Lower lobe of right lung (tissue), 2 donors: Measurements from ENCODE around the gene CHAC1. TPM values are rescaled to one million over a fixed set of nuclear protein-coding genes. Genes with fewer than 3 reads are reported as not detected.
A peak's percentile ranks its signal among the peaks of the same experiment; 100 is the strongest.

Source experiments
- ATAC-seq, 2 donors: fragments of 200-7000 bp; cut with Tn5 transposase; one replicate each; pipeline ENCODE4 v1.9.1; 2020 to 2022; ENCODE audit warnings: mild to moderate bottlenecking in 2 of 2, moderate library complexity in 2 of 2
- DNase-seq: peaks from one replicate; pipeline ENCODE4 v3.0.0-alpha.2; 2020
- H3K27ac ChIP-seq: fragments of 200-600 bp; one replicate; pipeline ENCODE4 v1.8.0; 2022
- H3K27me3 ChIP-seq: fragments of 200-600 bp; one replicate; pipeline ENCODE4 v1.8.0; 2022; ENCODE audit warnings: low read depth
- H3K36me3 ChIP-seq: fragments of 200-600 bp; one replicate; pipeline ENCODE4 v1.8.0; 2022; ENCODE audit warnings: mild to moderate bottlenecking
- H3K4me1 ChIP-seq: fragments of 200-600 bp; one replicate; pipeline ENCODE4 v1.8.0; 2022
- H3K4me3 ChIP-seq: fragments of 200-600 bp; one replicate; pipeline ENCODE4 v1.8.0; 2022; ENCODE audit warnings: mild to moderate bottlenecking
- H3K9me3 ChIP-seq: fragments of 200-600 bp; one replicate; pipeline ENCODE4 v1.8.0; 2022
- intact Hi-C: fragments of 100-400 bp; cut with DNase I; formaldehyde crosslinking; loops from one replicate; pipeline ENCODE4 v1.11.0; 2022
- total RNA-seq: library from RNA; stranded (reverse); fragmentation: NEBNext Ultra II Directional; extraction: Animal tissue kit (Norgen Biotek cat#: 25700); gene quantifications from one replicate; pipeline ENCODE4 v1.2.1, GENCODE V29; 2021
- TF ChIP-seq, protein P1 (sequence below): fragments of 200-600 bp; IDR thresholded peaks from one replicate; pipeline ENCODE4 v1.8.0; 2022; ENCODE audit warnings: antibody characterized with exemption, mild to moderate bottlenecking
- donor health status: DM: no; HTN: yes; CAD: no; lungs with severe emphysema.

Gene CHAC1
- total RNA-seq, 1 donor from 2014 or later: 1.8 TPM

DNA sequence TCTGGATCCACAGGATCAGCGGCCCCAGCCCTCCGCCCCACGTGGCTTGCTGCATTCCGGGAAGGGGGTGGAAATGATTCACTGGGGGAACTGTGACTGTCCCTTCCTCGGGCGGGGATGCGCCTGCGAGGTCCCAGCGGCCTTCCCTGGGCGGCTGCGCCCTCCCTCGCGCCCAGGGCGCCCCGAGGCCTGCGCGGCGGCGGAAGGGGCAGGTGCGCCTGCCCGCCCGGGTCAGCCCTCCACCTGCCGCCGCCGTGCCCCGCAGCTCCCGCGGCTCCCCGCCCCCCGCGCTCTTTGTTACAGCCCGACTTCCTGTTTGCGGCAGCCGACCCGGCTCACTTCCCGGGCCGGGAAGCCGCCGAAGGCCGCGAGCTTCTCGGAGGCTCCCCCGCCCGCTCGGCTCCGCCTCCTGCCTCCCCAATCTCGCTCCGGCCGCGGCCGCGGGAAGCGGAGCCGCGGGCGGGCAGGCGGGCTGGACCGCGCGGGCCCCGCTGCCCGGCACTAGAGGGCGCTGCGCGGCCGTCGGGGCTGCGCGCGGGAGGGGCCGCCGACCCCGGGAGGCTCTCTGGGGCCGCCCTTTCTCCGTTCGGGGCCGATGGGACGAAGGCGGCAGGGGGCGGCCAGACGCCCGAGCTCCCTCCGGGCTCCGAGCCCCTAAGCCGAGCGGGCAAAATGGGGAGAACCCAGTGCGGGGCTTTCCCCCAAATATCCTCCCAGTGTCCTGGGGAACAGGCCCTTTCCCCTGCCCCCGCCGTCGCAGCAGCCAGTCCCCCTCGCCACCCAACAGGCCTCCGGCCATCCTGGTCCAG lies 11.5 kb upstream of the CHAC1 start:
- peaks cover 63% of the 10 kb centered on the region for H3K4me1 ChIP-seq
- TF ChIP-seq, protein P1, sequence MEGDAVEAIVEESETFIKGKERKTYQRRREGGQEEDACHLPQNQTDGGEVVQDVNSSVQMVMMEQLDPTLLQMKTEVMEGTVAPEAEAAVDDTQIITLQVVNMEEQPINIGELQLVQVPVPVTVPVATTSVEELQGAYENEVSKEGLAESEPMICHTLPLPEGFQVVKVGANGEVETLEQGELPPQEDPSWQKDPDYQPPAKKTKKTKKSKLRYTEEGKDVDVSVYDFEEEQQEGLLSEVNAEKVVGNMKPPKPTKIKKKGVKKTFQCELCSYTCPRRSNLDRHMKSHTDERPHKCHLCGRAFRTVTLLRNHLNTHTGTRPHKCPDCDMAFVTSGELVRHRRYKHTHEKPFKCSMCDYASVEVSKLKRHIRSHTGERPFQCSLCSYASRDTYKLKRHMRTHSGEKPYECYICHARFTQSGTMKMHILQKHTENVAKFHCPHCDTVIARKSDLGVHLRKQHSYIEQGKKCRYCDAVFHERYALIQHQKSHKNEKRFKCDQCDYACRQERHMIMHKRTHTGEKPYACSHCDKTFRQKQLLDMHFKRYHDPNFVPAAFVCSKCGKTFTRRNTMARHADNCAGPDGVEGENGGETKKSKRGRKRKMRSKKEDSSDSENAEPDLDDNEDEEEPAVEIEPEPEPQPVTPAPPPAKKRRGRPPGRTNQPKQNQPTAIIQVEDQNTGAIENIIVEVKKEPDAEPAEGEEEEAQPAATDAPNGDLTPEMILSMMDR: peak; percentile 41
- H3K9me3 ChIP-seq: no peaks in the 10 kb centered on the region
- DNase-seq (peak; percentile 89), ATAC-seq (peak; percentile 90 to 95)
- H3K4me3 ChIP-seq: peak overlapping the region; percentile 69
- H3K36me3 ChIP-seq: peaks cover 22% of the 10 kb centered on the region
- H3K27me3 ChIP-seq: no peaks in the 10 kb centered on the region
- intact Hi-C loops: no loop called here
- peak overlapping the region; percentile 90 for H3K27ac ChIP-seq

GRCh38 chr15:40942337-40942854 lies 10.9 kb upstream of the CHAC1 start:
- intact Hi-C loops: no loop called here
- Histone ChIP-seq H3K4me3 (peak overlapping the region; percentile 69), H3K27ac (peak overlapping the region; percentile 90), H3K9me3 (no peaks in the 10 kb centered on the region), H3K27me3 (no peaks in the 10 kb centered on the region), H3K36me3 (peaks cover 19% of the 10 kb centered on the region), H3K4me1 (peaks cover 56% of the 10 kb centered on the region)
- TF ChIP-seq, protein P1: no peak
- DNase-seq (no peak), ATAC-seq (peak; percentile 18 to 21)

GRCh38 chr15:40942878-40943277 lies 10.4 kb upstream of the CHAC1 start:
- no peak for DNase-seq
- Histone ChIP-seq H3K36me3 (peaks cover 14% of the 10 kb centered on the region), H3K27ac (peak overlapping the region; percentile 90), H3K27me3 (no peaks in the 10 kb centered on the region), H3K4me1 (peaks cover 51% of the 10 kb centered on the region), H3K4me3 (peak overlapping the region; percentile 69), H3K9me3 (no peaks in the 10 kb centered on the region)
- ATAC-seq: peak; percentile 42 to 50
- TF ChIP-seq, protein P1: no peak
- intact Hi-C loops: no loop called here

- peaks cover 5% of the 10 kb centered on the region for H3K36me3 ChIP-seq
- no peaks in the 10 kb centered on the region for H3K27me3 ChIP-seq
- ATAC-seq (no peak), DNase-seq (no peak)
- H3K4me1 ChIP-seq: peaks cover 41% of the 10 kb centered on the region
- H3K27ac ChIP-seq: no peak overlapping the region
- TF ChIP-seq, protein P1: no peak
- no peak overlapping the region for H3K4me3 ChIP-seq
- intact Hi-C loops: no loop called here
- no peaks in the 10 kb centered on the region for H3K9me3 ChIP-seq
These were observed 9.4 kb upstream of the CHAC1 start for GRCh38 chr15:40943764-40944365.

- Histone ChIP-seq H3K27ac (no peak overlapping the region), H3K27me3 (no peaks in the 10 kb centered on the region), H3K4me1 (peaks cover 43% of the 10 kb centered on the region), H3K4me3 (no peak overlapping the region), H3K36me3 (no peaks in the 10 kb centered on the region), H3K9me3 (no peaks in the 10 kb centered on the region)
- ATAC-seq: no peak
- intact Hi-C loops: no loop called here
- DNase-seq: no peak
- TF ChIP-seq, protein P1: no peak
These were observed 8.6 kb upstream of the CHAC1 start for GRCh38 chr15:40944510-40945296.
